Activated B cell treated with CpG ODN at 0.5 μM for 24 hours (primary cell): ENCODE data around the gene SOX30. TPM values are rescaled to one million over a fixed set of nuclear protein-coding genes. Genes with fewer than 3 reads are reported as not detected.

ENCODE experiments used
- ATAC-seq: fragments of 200-7000 bp; cut with Tn5 transposase; one replicate; pipeline ENCODE4 v1.10.0; 2021; ENCODE audit warnings: low read depth, mild to moderate bottlenecking, moderate library complexity
- CTCF ChIA-PET: fragments of 350-600 bp; sonication (Branson Sonifier 250); formaldehyde crosslinking; loops from one replicate; lab custom pipeline; 2021; ENCODE audit warnings: antibody characterized with exemption; lab: Charles Lee
- POLR2A ChIA-PET: fragments of 350-600 bp; sonication (Branson Sonifier 250); formaldehyde crosslinking; loops from one replicate; lab custom pipeline; 2021; ENCODE audit warnings: antibody characterized with exemption; lab: Charles Lee
- DNase-seq: peaks from one replicate; pipeline ENCODE4 v3.0.0; 2022
- H3K27ac Mint-ChIP-seq: one replicate; pipeline ENCODE4 v1.8.0; 2020; ENCODE audit warnings: mixed read lengths
- H3K27me3 Mint-ChIP-seq: one replicate; pipeline ENCODE4 v1.8.0; 2021; ENCODE audit warnings: mixed read lengths
- H3K36me3 Mint-ChIP-seq: one replicate; pipeline ENCODE4 v1.8.0; 2021; ENCODE audit warnings: low read depth, mixed read lengths
- H3K4me1 Mint-ChIP-seq: one replicate; pipeline ENCODE4 v1.8.0; 2021; ENCODE audit warnings: mixed read lengths
- H3K4me3 Mint-ChIP-seq: one replicate; pipeline ENCODE4 v1.8.0; 2020; ENCODE audit warnings: mild to moderate bottlenecking, mixed read lengths
- H3K9me3 Mint-ChIP-seq: one replicate; pipeline ENCODE4 v1.8.0; 2020; ENCODE audit warnings: mixed read lengths
- intact Hi-C: fragments of 100-400 bp; cut with micrococcal nuclease; formaldehyde crosslinking; loops from one replicate; pipeline ENCODE4 v1.15.1; 2024
- total RNA-seq: library from RNA; stranded (reverse); gene quantifications from 2 replicates; pipeline ENCODE4 v1.2.3, GENCODE V29; 2022
- TF ChIP-seq, protein P1 (sequence below): fragments of 200-600 bp; IDR thresholded peaks from one replicate; pipeline ENCODE4 v1.8.0; 2022; ENCODE audit warnings: antibody characterized with exemption, mild to moderate bottlenecking

The SOX30 gene
- total RNA-seq, 1 donor from 2014 or later: 0.47 TPM

DNA sequence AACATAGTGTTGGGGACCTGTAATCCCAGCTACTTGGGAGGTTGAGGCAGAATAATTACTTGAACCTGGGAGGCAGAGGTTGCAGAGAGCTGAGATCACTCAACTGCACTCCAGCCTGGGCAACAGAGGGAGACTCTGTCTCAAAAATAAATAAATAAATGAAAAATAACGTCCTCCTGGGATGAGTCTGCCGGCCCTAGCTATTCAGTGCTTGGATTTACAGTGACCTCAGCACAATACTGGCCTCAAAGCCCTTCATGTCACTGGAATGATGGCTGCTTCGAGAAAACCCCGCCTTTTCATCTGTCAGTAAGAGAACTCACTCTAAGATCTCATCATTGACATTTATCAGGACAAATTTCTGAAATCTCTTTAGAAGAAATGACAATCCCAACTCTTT lies 35.5 kb downstream of the SOX30 start:
- Mint-ChIP-seq H3K4me3 (no peak overlapping the region), H3K27ac (no peak overlapping the region), H3K4me1 (peaks cover 30% of the 10 kb centered on the region), H3K27me3 (no peaks in the 10 kb centered on the region), H3K36me3 (no peaks in the 10 kb centered on the region), H3K9me3 (no peaks in the 10 kb centered on the region)
- ATAC-seq (no peak), DNase-seq (no peak)
- ChIA-PET POLR2A (no interaction called here), CTCF (no interaction called here)
- intact Hi-C loops: no loop called here
- TF ChIP-seq, protein P1, sequence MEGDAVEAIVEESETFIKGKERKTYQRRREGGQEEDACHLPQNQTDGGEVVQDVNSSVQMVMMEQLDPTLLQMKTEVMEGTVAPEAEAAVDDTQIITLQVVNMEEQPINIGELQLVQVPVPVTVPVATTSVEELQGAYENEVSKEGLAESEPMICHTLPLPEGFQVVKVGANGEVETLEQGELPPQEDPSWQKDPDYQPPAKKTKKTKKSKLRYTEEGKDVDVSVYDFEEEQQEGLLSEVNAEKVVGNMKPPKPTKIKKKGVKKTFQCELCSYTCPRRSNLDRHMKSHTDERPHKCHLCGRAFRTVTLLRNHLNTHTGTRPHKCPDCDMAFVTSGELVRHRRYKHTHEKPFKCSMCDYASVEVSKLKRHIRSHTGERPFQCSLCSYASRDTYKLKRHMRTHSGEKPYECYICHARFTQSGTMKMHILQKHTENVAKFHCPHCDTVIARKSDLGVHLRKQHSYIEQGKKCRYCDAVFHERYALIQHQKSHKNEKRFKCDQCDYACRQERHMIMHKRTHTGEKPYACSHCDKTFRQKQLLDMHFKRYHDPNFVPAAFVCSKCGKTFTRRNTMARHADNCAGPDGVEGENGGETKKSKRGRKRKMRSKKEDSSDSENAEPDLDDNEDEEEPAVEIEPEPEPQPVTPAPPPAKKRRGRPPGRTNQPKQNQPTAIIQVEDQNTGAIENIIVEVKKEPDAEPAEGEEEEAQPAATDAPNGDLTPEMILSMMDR: no peak

DNA sequence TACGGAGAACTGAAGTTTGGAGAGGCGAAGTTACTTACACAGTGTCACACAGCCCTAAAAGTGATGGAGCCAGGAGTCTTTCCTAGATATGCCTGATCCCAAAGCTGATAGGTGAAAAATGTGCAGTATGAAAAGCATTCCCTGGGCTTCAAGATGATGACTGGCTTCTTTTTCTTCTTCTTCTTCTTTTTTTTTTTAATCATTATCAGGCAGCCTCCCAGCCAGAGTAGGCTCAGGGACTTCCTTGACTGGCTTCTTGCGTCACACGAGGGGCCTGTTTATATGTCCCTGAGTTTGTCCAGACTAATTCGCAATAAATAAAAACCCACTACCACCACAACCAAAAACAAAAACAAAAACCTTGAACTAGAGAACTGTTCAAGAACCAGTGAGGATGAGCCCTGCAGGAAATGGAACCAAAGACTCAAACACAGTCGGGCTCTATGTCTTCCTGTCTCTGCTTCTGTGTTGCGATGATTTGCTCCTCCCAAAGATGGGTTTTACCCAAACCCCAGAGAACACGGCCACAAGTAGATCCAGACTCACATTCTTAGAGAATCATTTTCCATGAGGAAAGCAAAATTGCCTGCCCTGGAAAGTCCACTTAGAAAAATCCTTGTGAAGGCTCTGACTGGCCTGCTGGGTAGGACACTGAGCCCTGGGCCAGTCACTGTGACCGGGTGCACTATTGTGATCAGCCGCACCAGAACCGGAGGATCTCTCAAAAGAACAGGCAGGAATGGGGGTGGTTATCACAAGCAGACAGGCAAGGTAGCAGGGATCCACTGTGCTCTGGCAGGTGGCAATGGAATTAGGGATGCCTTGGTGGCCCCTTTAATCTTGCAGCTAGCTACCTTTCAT lies 38.6 kb downstream of the SOX30 start:
- POLR2A ChIA-PET: interaction anchor here (0.8 kb wide), 1 partner anchor 17 kb away, joined by 3 read pairs; no protein-coding TSS in a partner anchor
- TF ChIP-seq, protein P1: no peak
- CTCF ChIA-PET: no interaction called here
- peak overlapping the region; percentile 71 for H3K27ac Mint-ChIP-seq
- H3K36me3 Mint-ChIP-seq: no peaks in the 10 kb centered on the region
- H3K27me3 Mint-ChIP-seq: no peaks in the 10 kb centered on the region
- no peaks in the 10 kb centered on the region for H3K9me3 Mint-ChIP-seq
- no peak for ATAC-seq
- intact Hi-C loops: loop anchor here (1.0 kb wide), 1 partner anchor 10 kb away; no protein-coding TSS in a partner anchor
- DNase-seq: no peak
- no peak overlapping the region for H3K4me3 Mint-ChIP-seq
- H3K4me1 Mint-ChIP-seq: peaks cover 40% of the 10 kb centered on the region

DNA sequence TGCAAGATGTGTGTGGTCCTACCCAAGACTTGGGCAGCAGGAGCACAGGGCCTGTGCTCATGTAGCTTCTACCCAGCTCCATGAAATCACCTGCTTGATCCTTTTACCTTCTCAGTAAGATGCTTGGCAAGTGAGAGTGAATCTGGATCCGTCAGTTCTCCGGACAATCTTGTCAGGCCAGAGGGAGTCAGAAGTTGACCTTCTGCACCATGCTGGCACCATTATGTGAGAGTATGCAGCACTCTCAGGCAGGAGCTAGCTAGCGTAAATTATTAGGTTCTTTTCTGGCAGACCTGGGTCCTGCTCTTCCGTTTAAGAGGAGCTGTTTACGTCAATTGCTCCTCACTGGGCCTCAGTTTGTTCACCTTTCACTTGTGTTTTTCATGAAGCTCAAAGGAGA lies 39.7 kb downstream of the SOX30 start:
- no peaks in the 10 kb centered on the region for H3K9me3 Mint-ChIP-seq
- H3K4me3 Mint-ChIP-seq: no peak overlapping the region
- ChIA-PET CTCF (no interaction called here), POLR2A (interaction anchor here (0.6 kb wide), 1 partner anchor 41 kb away, joined by 4 read pairs; no protein-coding TSS in a partner anchor)
- TF ChIP-seq, protein P1: no peak
- DNase-seq (no peak), ATAC-seq (no peak)
- H3K27ac Mint-ChIP-seq: no peak overlapping the region
- H3K27me3 Mint-ChIP-seq: no peaks in the 10 kb centered on the region
- no peaks in the 10 kb centered on the region for H3K36me3 Mint-ChIP-seq
- peaks cover 50% of the 10 kb centered on the region for H3K4me1 Mint-ChIP-seq
- intact Hi-C loops: no loop called here

DNA sequence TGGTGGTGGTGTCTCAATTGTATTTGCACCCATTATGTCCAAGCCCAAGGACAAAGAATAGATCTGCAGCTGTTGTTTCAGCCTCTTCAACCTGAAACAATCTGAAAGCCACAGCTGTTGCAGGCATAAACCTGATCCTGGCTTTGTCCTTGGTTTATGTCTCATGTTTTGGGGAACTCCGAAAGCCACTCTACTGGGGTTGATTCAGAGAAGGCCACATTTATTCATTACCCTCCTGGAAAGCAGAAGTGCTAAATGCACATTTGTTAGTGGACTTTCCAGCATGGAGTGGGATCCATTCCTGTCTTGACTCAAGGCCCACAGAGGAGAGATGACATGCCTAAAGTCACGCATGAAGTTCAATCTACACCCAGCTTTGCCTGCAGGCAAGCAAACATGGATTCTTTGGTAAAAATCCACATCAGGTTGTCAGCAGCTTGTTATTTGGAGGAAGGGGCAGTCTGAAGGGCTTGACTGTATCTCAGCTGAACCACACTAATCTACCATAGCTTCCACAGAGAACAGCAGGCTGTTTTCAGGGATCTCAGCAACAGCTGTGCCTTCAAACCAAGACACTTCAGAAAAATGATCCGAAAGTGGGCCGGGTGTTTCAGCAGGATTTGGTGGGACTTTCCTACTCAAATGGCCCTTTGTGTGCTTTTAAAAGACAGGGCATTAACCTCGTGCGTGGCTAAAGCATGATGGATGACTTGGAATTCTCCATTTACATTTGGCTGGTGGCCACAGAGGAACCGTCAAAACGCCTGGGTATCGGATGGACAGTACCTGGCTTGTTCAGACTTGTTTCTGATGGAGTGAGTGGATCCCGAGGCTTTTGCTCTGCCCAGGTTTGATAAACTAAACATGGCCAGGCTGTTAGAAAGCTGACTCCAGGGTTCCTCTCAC lies 40.4 kb downstream of the SOX30 start:
- Mint-ChIP-seq H3K9me3 (no peaks in the 10 kb centered on the region), H3K4me3 (no peak overlapping the region), H3K36me3 (no peaks in the 10 kb centered on the region), H3K27me3 (no peaks in the 10 kb centered on the region), H3K27ac (no peak overlapping the region), H3K4me1 (peaks cover 58% of the 10 kb centered on the region)
- DNase-seq (no peak), ATAC-seq (peak; percentile 36)
- TF ChIP-seq, protein P1: no peak
- intact Hi-C loops: no loop called here
- CTCF ChIA-PET: no interaction called here
- POLR2A ChIA-PET: interaction anchor here (0.8 to 1.5 kb wide), 3 partner anchors 16 to 41 kb away, joined by 3 to 5 read pairs (median 3); no protein-coding TSS in a partner anchor
